ENCODE data around the gene SHKBP1.
"Not testable (repeated sequence)": the region's sequence is repeated elsewhere in the genome, so short reads cannot be mapped to it uniquely, and the experiment has no call there.

The SHKBP1 gene

GRCh38 chr19:40585241-40585981, 8.7 kb downstream of the SHKBP1 start:
- H3K9ac ChIP-seq (ENCODE audit: low read depth, low read length): no peak overlapping the region
- no peaks in the 10 kb centered on the region for H3K4me1 ChIP-seq (ENCODE audit: insufficient read depth, low read length)
- no peaks in the 10 kb centered on the region for H3K9me3 ChIP-seq (ENCODE audit: control insufficient read depth, insufficient read depth, low read length)
- peaks cover 3% of the 10 kb centered on the region; the same call in 1 of the 2 replicates for H3K36me3 ChIP-seq (ENCODE audit: insufficient read depth, low read length)

- peaks cover 3% of the 10 kb centered on the region; the same call in 1 of the 2 replicates for H3K36me3 ChIP-seq (ENCODE audit: insufficient read depth, low read length)
- no peaks in the 10 kb centered on the region for H3K4me1 ChIP-seq (ENCODE audit: insufficient read depth, low read length)
- H3K9me3 ChIP-seq (ENCODE audit: control insufficient read depth, insufficient read depth, low read length): no peaks in the 10 kb centered on the region
- H3K9ac ChIP-seq (ENCODE audit: low read depth, low read length): no peak overlapping the region
Observed at GRCh38 chr19:40585982-40586422, 9.3 kb downstream of the SHKBP1 start.

GRCh38 chr19:40586611-40587010, 9.9 kb downstream of the SHKBP1 start:
- Histone ChIP-seq H3K36me3 (ENCODE audit: insufficient read depth, low read length) (peaks cover 3% of the 10 kb centered on the region; the same call in 1 of the 2 replicates), H3K9ac (ENCODE audit: low read depth, low read length) (no peak overlapping the region), H3K4me1 (ENCODE audit: insufficient read depth, low read length) (no peaks in the 10 kb centered on the region), H3K9me3 (ENCODE audit: control insufficient read depth, insufficient read depth, low read length) (no peaks in the 10 kb centered on the region)

GRCh38 chr19:40588110-40588854, 11.6 kb downstream of the SHKBP1 start:
- Histone ChIP-seq H3K9me3 (ENCODE audit: control insufficient read depth, insufficient read depth, low read length) (no peaks in the 10 kb centered on the region), H3K4me1 (ENCODE audit: insufficient read depth, low read length) (no peaks in the 10 kb centered on the region), H3K36me3 (ENCODE audit: insufficient read depth, low read length) (no peaks in the 10 kb centered on the region), H3K9ac (ENCODE audit: low read depth, low read length) (no peak overlapping the region)

- H3K36me3 ChIP-seq (ENCODE audit: insufficient read depth, low read length): no peaks in the 10 kb centered on the region
- H3K9ac ChIP-seq (ENCODE audit: low read depth, low read length): no peak overlapping the region
- H3K9me3 ChIP-seq (ENCODE audit: control insufficient read depth, insufficient read depth, low read length): no peaks in the 10 kb centered on the region
- no peaks in the 10 kb centered on the region for H3K4me1 ChIP-seq (ENCODE audit: insufficient read depth, low read length)
Observed at GRCh38 chr19:40588926-40589569, 12.4 kb downstream of the SHKBP1 start.

GRCh38 chr19:40589591-40590429, 13.1 kb downstream of the SHKBP1 start:
- H3K9me3 ChIP-seq (ENCODE audit: control insufficient read depth, insufficient read depth, low read length): no peaks in the 10 kb centered on the region
- no peak overlapping the region for H3K9ac ChIP-seq (ENCODE audit: low read depth, low read length)
- H3K36me3 ChIP-seq (ENCODE audit: insufficient read depth, low read length): no peaks in the 10 kb centered on the region
- no peaks in the 10 kb centered on the region; the same call in 1 of the 2 replicates for H3K4me1 ChIP-seq (ENCODE audit: insufficient read depth, low read length)

GRCh38 chr19:40590464-40591265, 14.0 kb downstream of the SHKBP1 start:
- no peak overlapping the region for H3K9ac ChIP-seq (ENCODE audit: low read depth, low read length)
- no peaks in the 10 kb centered on the region for H3K36me3 ChIP-seq (ENCODE audit: insufficient read depth, low read length)
- peaks cover 3% of the 10 kb centered on the region; the same call in 1 of the 2 replicates for H3K4me1 ChIP-seq (ENCODE audit: insufficient read depth, low read length)
- H3K9me3 ChIP-seq (ENCODE audit: control insufficient read depth, insufficient read depth, low read length): no peaks in the 10 kb centered on the region

GRCh38 chr19:40591724-40592123, 15.1 kb downstream of the SHKBP1 start:
- H3K4me1 ChIP-seq (ENCODE audit: insufficient read depth, low read length); H3K9me3 ChIP-seq (ENCODE audit: control insufficient read depth, insufficient read depth, low read length); H3K36me3 ChIP-seq (ENCODE audit: insufficient read depth, low read length); H3K9ac ChIP-seq (ENCODE audit: low read depth, low read length): not testable (repeated sequence)

GRCh38 chr19:40592170-40592569, 15.5 kb downstream of the SHKBP1 start:
- Histone ChIP-seq H3K36me3 (ENCODE audit: insufficient read depth, low read length) (no peaks in the 10 kb centered on the region), H3K4me1 (ENCODE audit: insufficient read depth, low read length) (peaks cover 3% of the 10 kb centered on the region; the same call in 1 of the 2 replicates), H3K9ac (ENCODE audit: low read depth, low read length) (no peak overlapping the region), H3K9me3 (ENCODE audit: control insufficient read depth, insufficient read depth, low read length) (no peaks in the 10 kb centered on the region)

GRCh38 chr19:40594255-40594654, 17.6 kb downstream of the SHKBP1 start:
- peak overlapping the region; percentile 22; the same call in 1 of the 2 replicates for H3K9ac ChIP-seq (ENCODE audit: low read depth, low read length)
- H3K4me1 ChIP-seq (ENCODE audit: insufficient read depth, low read length): peaks cover 8% of the 10 kb centered on the region; the same call in 1 of the 2 replicates
- H3K36me3 ChIP-seq (ENCODE audit: insufficient read depth, low read length): no peaks in the 10 kb centered on the region
- no peaks in the 10 kb centered on the region for H3K9me3 ChIP-seq (ENCODE audit: control insufficient read depth, insufficient read depth, low read length)

GRCh38 chr19:40594657-40595091, 18.0 kb downstream of the SHKBP1 start:
- H3K36me3 ChIP-seq (ENCODE audit: insufficient read depth, low read length): no peaks in the 10 kb centered on the region
- no peaks in the 10 kb centered on the region for H3K9me3 ChIP-seq (ENCODE audit: control insufficient read depth, insufficient read depth, low read length)
- peak overlapping the region; percentile 22; the same call in 1 of the 2 replicates for H3K9ac ChIP-seq (ENCODE audit: low read depth, low read length)
- peaks cover 8% of the 10 kb centered on the region; the same call in 1 of the 2 replicates for H3K4me1 ChIP-seq (ENCODE audit: insufficient read depth, low read length)

- Histone ChIP-seq H3K36me3 (ENCODE audit: insufficient read depth, low read length) (no peaks in the 10 kb centered on the region), H3K4me1 (ENCODE audit: insufficient read depth, low read length) (peaks cover 13% of the 10 kb centered on the region; the same call in 1 of the 2 replicates), H3K9ac (ENCODE audit: low read depth, low read length) (peak overlapping the region; percentile 46; the same call in 1 of the 2 replicates), H3K9me3 (ENCODE audit: control insufficient read depth, insufficient read depth, low read length) (no peaks in the 10 kb centered on the region)
Observed at GRCh38 chr19:40596608-40597328, 20.1 kb downstream of the SHKBP1 start.
